Esophagus muscularis mucosa (tissue), 3 donors: Measurements from ENCODE around the gene ZNF618.

Experiments
- POLR2A ChIP-seq: fragments of 450-650 bp; IDR thresholded peaks from one replicate; pipeline ENCODE4 v1.6.1; 2017; ENCODE audit warnings: antibody characterized with exemption, moderate library complexity, mild to moderate bottlenecking, low read depth
- TF ChIP-seq, protein P1 (sequence below), 3 experiments: fragments of 200-600 bp in 2 of 3; fragments of 450-650 bp in 1 of 3; sonication (generic) in 2 of 3; IDR thresholded peaks; one replicate each; pipeline ENCODE4 v1.5.1; 2017 to 2019; ENCODE audit warnings: antibody characterized with exemption in 3 of 3, mild to moderate bottlenecking in 2 of 3, moderate library complexity in 1 of 3

DNA sequence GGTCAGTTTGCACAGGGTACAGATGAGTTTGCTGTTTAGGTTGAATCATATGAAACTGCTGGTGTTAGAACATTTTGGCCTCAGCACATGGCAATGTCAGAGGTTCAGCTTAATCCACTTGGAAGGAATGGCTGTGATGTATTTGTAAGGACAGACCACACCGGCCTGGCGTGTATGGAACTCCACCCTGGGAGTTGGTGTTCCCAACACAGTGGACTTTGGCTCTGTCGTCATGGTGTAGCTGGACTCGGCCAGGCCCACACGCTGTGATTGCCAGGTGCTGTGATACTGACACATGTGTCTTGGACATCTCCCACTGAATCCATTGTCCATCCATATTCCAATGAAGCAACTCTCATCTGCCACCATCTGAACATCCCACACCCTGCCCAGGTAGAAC is 90.3 kb downstream of the ZNF618 start:
- TF ChIP-seq, protein P1, sequence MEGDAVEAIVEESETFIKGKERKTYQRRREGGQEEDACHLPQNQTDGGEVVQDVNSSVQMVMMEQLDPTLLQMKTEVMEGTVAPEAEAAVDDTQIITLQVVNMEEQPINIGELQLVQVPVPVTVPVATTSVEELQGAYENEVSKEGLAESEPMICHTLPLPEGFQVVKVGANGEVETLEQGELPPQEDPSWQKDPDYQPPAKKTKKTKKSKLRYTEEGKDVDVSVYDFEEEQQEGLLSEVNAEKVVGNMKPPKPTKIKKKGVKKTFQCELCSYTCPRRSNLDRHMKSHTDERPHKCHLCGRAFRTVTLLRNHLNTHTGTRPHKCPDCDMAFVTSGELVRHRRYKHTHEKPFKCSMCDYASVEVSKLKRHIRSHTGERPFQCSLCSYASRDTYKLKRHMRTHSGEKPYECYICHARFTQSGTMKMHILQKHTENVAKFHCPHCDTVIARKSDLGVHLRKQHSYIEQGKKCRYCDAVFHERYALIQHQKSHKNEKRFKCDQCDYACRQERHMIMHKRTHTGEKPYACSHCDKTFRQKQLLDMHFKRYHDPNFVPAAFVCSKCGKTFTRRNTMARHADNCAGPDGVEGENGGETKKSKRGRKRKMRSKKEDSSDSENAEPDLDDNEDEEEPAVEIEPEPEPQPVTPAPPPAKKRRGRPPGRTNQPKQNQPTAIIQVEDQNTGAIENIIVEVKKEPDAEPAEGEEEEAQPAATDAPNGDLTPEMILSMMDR (IDR thresholded peaks at IDR 0.05), result no peak
- no peak for TF ChIP-seq POLR2A
